ENCODE measurements around the gene PSMB10.

- TF ChIP-seq CTCF (IDR thresholded peaks at IDR 0.05) (no peak), POLR2A (IDR thresholded peaks at IDR 0.05) (no peak), EP300 (IDR thresholded peaks at IDR 0.05) (no peak), POLR2AphosphoS5 (IDR thresholded peaks at IDR 0.05) (no peak)
Observed at GRCh38 chr16:67977469-67978227, 41.0 kb upstream of the PSMB10 start.

Data from upper lobe of left lung (tissue), 4 donors.